HepG2 (cell line): ENCODE data around the gene VANGL2. TPM values are rescaled to one million over a fixed set of nuclear protein-coding genes. Genes with fewer than 3 reads are reported as not detected.
A peak's percentile ranks its signal among the peaks of the same experiment; 100 is the strongest.

ENCODE experiments used
- ATAC-seq: fragments of 200-7000 bp; cut with Tn5 transposase; 3 replicates; pipeline ENCODE4 v1.9.1; 2020; ENCODE audit warnings: mild to moderate bottlenecking, moderate library complexity
- BruUV-seq: library from RNA; stranded (reverse); fragments of 400-500 nt; replicated peaks from 2 replicates; lab custom pipeline; 2021; lab: Mats Ljungman, UMichigan
- CTCF ChIA-PET: fragments of 300-600 bp; formaldehyde crosslinking; extraction: SDS; loops from one replicate; lab custom pipeline; 2021; ENCODE audit warnings: low total read pairs, inconsistent platforms, low intra/inter-chr PET ratio; lab: Yijun Ruan, JAX
- POLR2A ChIA-PET: fragments of 350-600 bp; sonication (Branson Sonifier 250); formaldehyde crosslinking; loops from one replicate; lab custom pipeline; 2020; ENCODE audit warnings: antibody characterized with exemption, inconsistent platforms; lab: Yijun Ruan, JAX
- DNase-seq: peaks from one replicate; pipeline ENCODE4 v3.0.0-alpha.2; 2015; ENCODE audit warnings: low spot score
- FAIRE-seq: peaks from 3 replicates; lab custom pipeline; 2011; peaks lifted over from hg19 to GRCh38; lab: Jason Lieb, UNC
- H2AFZ ChIP-seq: one replicate; pipeline ENCODE4 v1.6.1; 2011; ENCODE audit warnings: low read length, inconsistent platforms
- H3K27ac ChIP-seq: fragments of 300-600 bp; 3 replicates; pipeline ENCODE4 v1.8.0; 2011; ENCODE audit warnings: mixed run types, mild to moderate bottlenecking, mixed read lengths, low read length, inconsistent platforms; ENCODE audit not compliant: insufficient read depth; ENCODE audit errors: extremely low read length
- H3K27me3 ChIP-seq, 2 experiments: fragments of 200-600 bp in 1 of 2; 2 replicates in 1 of 2; 3 replicates in 1 of 2; pipeline versions ENCODE4 v1.6.0 to v1.8.0; 2011; ENCODE audit warnings: low read length in 2 of 2, mild to moderate bottlenecking in 2 of 2, moderate library complexity in 2 of 2, inconsistent platforms in 1 of 2; ENCODE audit not compliant: insufficient read depth in 2 of 2, control insufficient read depth in 1 of 2
- H3K36me3 ChIP-seq, 2 experiments: fragments of 200-600 bp in 1 of 2; replicated peaks in 1 of 2; 2 replicates in 1 of 2; 3 replicates in 1 of 2; pipeline versions ENCODE4 v1.5.1 to v1.8.0; 2011; ENCODE audit warnings: low read length in 2 of 2, inconsistent platforms in 1 of 2; ENCODE audit not compliant: insufficient read depth in 2 of 2, control insufficient read depth in 1 of 2
- H3K4me1 ChIP-seq: 2 replicates; pipeline ENCODE4 v1.5.1; 2012; ENCODE audit warnings: low read length, inconsistent platforms; ENCODE audit not compliant: insufficient read depth
- H3K4me2 ChIP-seq: 2 replicates; pipeline ENCODE4 v1.6.0; 2011; ENCODE audit warnings: low read depth, low read length, inconsistent platforms
- H3K4me3 ChIP-seq, 3 experiments: fragments of 200-600 bp in 1 of 3; sonication (generic), shearing (Covaris generic) in 1 of 3; replicated peaks in 1 of 3; 2 replicates each; pipeline ENCODE4 v1.5.1; 2011 to 2016; ENCODE audit warnings: low read length in 3 of 3, inconsistent platforms in 2 of 3, low read depth in 2 of 3, mild to moderate bottlenecking in 2 of 3, control low read depth in 1 of 3, mixed read lengths in 1 of 3; ENCODE audit not compliant: insufficient read depth in 1 of 3
- H3K79me2 ChIP-seq: one replicate; pipeline ENCODE4 v1.6.1; 2011; ENCODE audit warnings: low read length, inconsistent platforms; ENCODE audit not compliant: insufficient read depth
- H3K9ac ChIP-seq: 2 replicates; pipeline ENCODE4 v1.6.0; 2011; ENCODE audit warnings: mild to moderate bottlenecking, low read depth, low read length, inconsistent platforms; ENCODE audit not compliant: insufficient read depth
- H3K9me3 ChIP-seq: 2 replicates; pipeline ENCODE4 v1.5.1; 2012; ENCODE audit warnings: mild to moderate bottlenecking, low read length
- H4K20me1 ChIP-seq: 2 replicates; pipeline ENCODE4 v1.6.0; 2011; ENCODE audit warnings: inconsistent platforms, mild to moderate bottlenecking, low read length, moderate library complexity; ENCODE audit not compliant: insufficient read depth
- ATF1 ChIP-seq: IDR thresholded peaks from 2 replicates; pipeline ENCODE4 v1.6.1; 2016; ENCODE audit warnings: mild to moderate bottlenecking, control low read depth
- MAFK ChIP-seq, 2 experiments: IDR thresholded peaks in 1 of 2; conservative IDR thresholded peaks in 1 of 2; 2 replicates each; pipeline ENCODE4 v1.6.1; 2011; ENCODE audit warnings: improper control_type of control experiment in 2 of 2, low read length in 2 of 2
- SSRP1 ChIP-seq: IDR thresholded peaks from 2 replicates; pipeline ENCODE4 v1.6.1; 2016; ENCODE audit warnings: control low read depth
- TAF1 ChIP-seq: sonication (generic); formaldehyde crosslinking; IDR thresholded peaks from 2 replicates; pipeline ENCODE4 v1.4.0; 2020; ENCODE audit warnings: missing genetic modification reagents
- ZFP36L1 ChIP-seq: sonication (generic); formaldehyde crosslinking; IDR thresholded peaks from 2 replicates; pipeline ENCODE4 v1.8.0; 2022; ENCODE audit warnings: mild to moderate bottlenecking, missing genetic modification reagents, moderate library complexity
- ZMAT3 ChIP-seq: sonication (generic); formaldehyde crosslinking; conservative IDR thresholded peaks from 2 replicates; pipeline ENCODE4 v1.7.0; 2021; ENCODE audit warnings: missing genetic modification reagents
- ZNF10 ChIP-seq: sonication (generic); formaldehyde crosslinking; IDR thresholded peaks from 2 replicates; pipeline ENCODE4 v1.4.0; 2020; ENCODE audit warnings: mild to moderate bottlenecking, low read depth, missing genetic modification reagents, borderline replicate concordance
- ZNF232 ChIP-seq: sonication (generic); formaldehyde crosslinking; IDR thresholded peaks from 2 replicates; pipeline ENCODE4 v1.4.0; 2020; ENCODE audit warnings: missing genetic modification reagents, borderline replicate concordance
- ZNF30 ChIP-seq: sonication (generic); formaldehyde crosslinking; IDR thresholded peaks from 2 replicates; pipeline ENCODE4 v1.5.0; 2020; ENCODE audit warnings: mild to moderate bottlenecking, missing genetic modification reagents
- ZNF562 ChIP-seq: sonication (generic); formaldehyde crosslinking; IDR thresholded peaks from 2 replicates; pipeline ENCODE4 v1.8.0; 2022; ENCODE audit warnings: missing genetic modification reagents, borderline replicate concordance
- ZNF724P ChIP-seq: sonication (generic); formaldehyde crosslinking; IDR thresholded peaks from 2 replicates; pipeline ENCODE4 v1.8.0; 2022; ENCODE audit warnings: missing genetic modification reagents, borderline replicate concordance
- ZNF772 ChIP-seq: sonication (generic); formaldehyde crosslinking; IDR thresholded peaks from 2 replicates; pipeline ENCODE4 v1.5.0; 2020; ENCODE audit warnings: mild to moderate bottlenecking, missing genetic modification reagents
- WGBS: methylation state at CpG from one replicate; pipeline ENCODE4 v1.1.6; 2017; ENCODE audit warnings: low lambda C conversion rate; 5-methylcytosine and 5-hydroxymethylcytosine counted together
- in situ Hi-C: cut with HindIII; loops from 2 replicates; pipeline ENCODE4 v1.10.0; 2017; ENCODE audit warnings: low pct_unique_long_range_greater_than_20kb; ENCODE audit not compliant: extremely low pct_ligation_motif_present
- intact Hi-C: fragments of 100-400 bp; cut with micrococcal nuclease; formaldehyde crosslinking; loops from one replicate; pipeline ENCODE4 v1.10.0; 2022; ENCODE audit not compliant: unreplicated experiment
- polyA plus RNA-seq, 8 experiments: library from polyadenylated mRNA; depleted of rRNA in 3 of 8; stranded (reverse) in 7 of 8; unstranded in 1 of 8; fragments of >200 nt; fragmentation: Illumina TruSeq in 4 of 8; extraction: Trizol in 4 of 8; gene quantifications; 2 replicates each; pipeline versions ENCODE4 v1.2.1 to v1.2.3, GENCODE V29; 2011 to 2016; ENCODE audit warnings: low read depth in 4 of 8, missing spikeins in 1 of 8, mixed read lengths in 1 of 8; ENCODE audit not compliant: insufficient read depth in 1 of 8
- total RNA-seq, 5 experiments: library from RNA; depleted of rRNA; stranded (reverse); fragments of >200 nt; fragmentation: Illumina TruSeq; extraction: Trizol; gene quantifications; 2 replicates each; pipeline ENCODE4 v1.2.3, GENCODE V29; 2016; ENCODE audit warnings: low read depth in 1 of 5
- TF ChIP-seq, protein P1 (sequence below): sonication (generic); formaldehyde crosslinking; IDR thresholded peaks from 2 replicates; pipeline ENCODE4 v1.8.0; 2022; ENCODE audit warnings: missing genetic modification reagents, low read depth, mild to moderate bottlenecking, borderline replicate concordance
- TF ChIP-seq, protein P2 (sequence below): sonication (generic); formaldehyde crosslinking; IDR thresholded peaks from 2 replicates; pipeline ENCODE4 v1.4.0; 2020; ENCODE audit warnings: mild to moderate bottlenecking, missing genetic modification reagents

The VANGL2 gene
- total and polyA plus RNA-seq, 2 of the 13 experiments (the other 11 are each of a cell fraction or from before 2014, with no cell fraction given), result 0.09 TPM; not detected in 1

DNA sequence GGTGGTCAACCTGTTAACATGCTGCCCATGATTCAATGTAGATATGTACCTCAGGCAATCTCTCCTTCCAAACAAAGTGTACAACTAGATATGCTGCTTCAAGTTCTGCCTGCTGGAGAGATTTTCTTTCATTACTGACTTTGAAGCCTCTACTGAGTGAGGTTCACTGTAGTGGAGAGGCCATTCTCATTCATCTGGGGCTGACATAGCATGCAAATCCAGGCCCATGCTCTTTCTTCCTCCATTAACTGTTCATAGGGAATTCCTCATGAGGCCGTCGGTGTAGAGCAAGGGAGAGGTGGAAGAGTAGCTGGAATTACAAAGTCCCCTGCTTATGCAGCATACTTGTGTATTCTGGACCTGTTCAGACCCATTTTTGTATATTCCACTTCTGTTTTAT is 38.6 kb downstream of the VANGL2 start (continued):
- TF ChIP-seq ZNF772 (CRISPR knock-in tag) (no peak), TAF1 (CRISPR knock-in tag) (no peak), ZNF30 (no peak)

DNA sequence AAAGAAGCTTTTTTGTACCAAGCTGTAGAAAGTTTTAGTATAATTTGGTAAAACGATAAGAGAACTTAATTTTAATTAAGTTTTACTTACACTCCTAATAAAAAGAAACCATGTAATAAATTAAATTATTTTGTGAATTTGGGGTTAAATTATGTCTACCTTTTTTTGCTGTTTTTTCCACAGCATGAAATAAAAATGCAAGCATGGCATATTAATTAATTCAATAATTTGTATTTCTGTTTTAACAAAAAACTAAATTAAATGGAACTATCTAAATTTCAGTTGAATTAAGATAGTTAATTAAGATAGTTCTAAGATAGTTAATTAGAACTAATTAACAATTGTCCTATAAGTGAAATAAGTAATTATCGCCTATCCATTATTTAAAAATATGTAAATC is 39.4 kb downstream of the VANGL2 start:
- Histone ChIP-seq H3K79me2 (no peaks in the 10 kb centered on the region), H4K20me1 (no peaks in the 10 kb centered on the region), H3K9ac (no peak overlapping the region), H3K4me1 (no peaks in the 10 kb centered on the region), H2AFZ (no peak overlapping the region), H3K4me3 (no peak overlapping the region), H3K4me2 (no peak overlapping the region), H3K36me3 (no peaks in the 10 kb centered on the region), H3K9me3 (no peaks in the 10 kb centered on the region), H3K27ac (no peak overlapping the region), H3K27me3 (no peaks in the 10 kb centered on the region)
- CTCF ChIA-PET, result no interaction called here
- ATAC-seq (no peak), DNase-seq (no peak), FAIRE-seq (no peak)
- in situ Hi-C loops, result no loop called here
- TF ChIP-seq, protein P1, sequence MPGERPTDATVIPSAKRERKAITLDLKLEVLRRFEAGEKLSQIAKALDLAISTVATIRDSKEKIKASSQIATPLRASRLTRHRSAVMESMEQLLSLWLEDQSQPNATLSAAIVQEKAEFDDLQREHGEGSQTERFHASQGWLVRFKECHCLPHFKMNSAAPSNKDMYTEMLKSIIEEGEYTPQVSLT (CRISPR knock-in tag), result no peak
- TF ChIP-seq SSRP1 (CRISPR knock-in tag), result no peak
- TF ChIP-seq MAFK (conservative IDR thresholded peaks at IDR 0.05 in 1 of 2, IDR thresholded peaks at IDR 0.05 in 1 of 2; ENCODE audit: low read length in 2 of 2), result peak; percentile 15 to 66; a peak in 2 of 4 replicates
- WGBS, result 2% methylated on average over 2 of the region's 2 CpGs
- POLR2A ChIA-PET, result no interaction called here
- intact Hi-C loops, result no loop called here
- no TSS peak for BruUV-seq

DNA sequence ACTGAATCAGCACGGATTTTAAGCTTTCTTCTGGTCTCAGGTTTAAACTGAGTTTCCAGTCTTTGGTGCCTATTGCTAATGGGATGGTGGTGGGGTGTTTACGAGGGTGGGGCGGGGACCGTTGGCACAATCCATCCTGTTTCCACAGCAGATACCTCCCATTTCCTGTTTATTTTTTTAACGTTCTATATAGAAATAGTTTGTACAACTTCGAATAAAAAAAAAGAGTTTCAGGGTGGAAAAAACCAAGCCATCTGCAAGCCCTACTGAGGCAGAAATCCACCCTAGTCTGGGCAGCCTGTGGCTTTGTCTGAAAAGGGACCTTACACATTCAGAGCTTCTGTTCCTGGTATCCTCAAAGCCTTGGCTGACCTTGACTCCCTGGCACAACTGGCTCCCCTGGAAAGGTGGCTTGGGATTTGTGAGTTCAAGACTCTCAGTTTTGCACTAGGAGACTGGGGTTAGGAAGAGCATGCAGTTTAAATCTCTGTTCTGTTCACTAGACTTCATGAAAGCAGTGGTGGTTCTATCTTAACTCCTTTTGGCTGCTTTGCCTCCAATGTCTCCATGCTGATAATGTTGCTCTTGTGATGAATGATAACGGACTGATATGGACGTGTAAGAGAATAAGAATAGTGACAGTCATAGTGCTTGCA is 46.7 kb downstream of the VANGL2 start:
- in situ Hi-C loops, result no loop called here
- Histone ChIP-seq H3K9ac (no peak overlapping the region), H3K9me3 (no peaks in the 10 kb centered on the region), H3K4me1 (no peaks in the 10 kb centered on the region), H2AFZ (no peak overlapping the region), H3K36me3 (no peaks in the 10 kb centered on the region), H3K27me3 (no peaks in the 10 kb centered on the region), H3K4me3 (no peak overlapping the region), H3K4me2 (no peak overlapping the region), H4K20me1 (no peaks in the 10 kb centered on the region), H3K27ac (no peak overlapping the region), H3K79me2 (no peaks in the 10 kb centered on the region)
- ATAC-seq (no peak), FAIRE-seq (no peak), DNase-seq (no peak)
- ChIA-PET POLR2A (no interaction called here), CTCF (no interaction called here)
- 40% methylated on average over 8 of the region's 8 CpGs for WGBS
- intact Hi-C loops, result no loop called here
- BruUV-seq, result no TSS peak
- TF ChIP-seq ZNF562 (CRISPR knock-in tag) (no peak), ZFP36L1 (no peak), ZNF10 (CRISPR knock-in tag) (no peak), ZMAT3 (no peak), ATF1 (CRISPR knock-in tag) (no peak), ZNF724P (no peak), ZNF232 (CRISPR knock-in tag) (no peak)
- TF ChIP-seq, protein P2, sequence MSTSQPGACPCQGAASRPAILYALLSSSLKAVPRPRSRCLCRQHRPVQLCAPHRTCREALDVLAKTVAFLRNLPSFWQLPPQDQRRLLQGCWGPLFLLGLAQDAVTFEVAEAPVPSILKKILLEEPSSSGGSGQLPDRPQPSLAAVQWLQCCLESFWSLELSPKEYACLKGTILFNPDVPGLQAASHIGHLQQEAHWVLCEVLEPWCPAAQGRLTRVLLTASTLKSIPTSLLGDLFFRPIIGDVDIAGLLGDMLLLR, result no peak
